GM21786 (cell line): ENCODE data around the gene TAS2R43.
"Not testable (repeated sequence)": the region's sequence is repeated elsewhere in the genome, so short reads cannot be mapped to it uniquely, and the experiment has no call there.

ENCODE experiments used
- ATAC-seq: cut with Tn5 transposase; IDR thresholded peaks from one replicate; pipeline ENCODE4 v1.9.1; 2021; ENCODE audit not compliant: unreplicated experiment

TAS2R43 gene, protein sequence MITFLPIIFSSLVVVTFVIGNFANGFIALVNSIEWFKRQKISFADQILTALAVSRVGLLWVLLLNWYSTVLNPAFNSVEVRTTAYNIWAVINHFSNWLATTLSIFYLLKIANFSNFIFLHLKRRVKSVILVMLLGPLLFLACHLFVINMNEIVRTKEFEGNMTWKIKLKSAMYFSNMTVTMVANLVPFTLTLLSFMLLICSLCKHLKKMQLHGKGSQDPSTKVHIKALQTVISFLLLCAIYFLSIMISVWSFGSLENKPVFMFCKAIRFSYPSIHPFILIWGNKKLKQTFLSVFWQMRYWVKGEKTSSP

DNA sequence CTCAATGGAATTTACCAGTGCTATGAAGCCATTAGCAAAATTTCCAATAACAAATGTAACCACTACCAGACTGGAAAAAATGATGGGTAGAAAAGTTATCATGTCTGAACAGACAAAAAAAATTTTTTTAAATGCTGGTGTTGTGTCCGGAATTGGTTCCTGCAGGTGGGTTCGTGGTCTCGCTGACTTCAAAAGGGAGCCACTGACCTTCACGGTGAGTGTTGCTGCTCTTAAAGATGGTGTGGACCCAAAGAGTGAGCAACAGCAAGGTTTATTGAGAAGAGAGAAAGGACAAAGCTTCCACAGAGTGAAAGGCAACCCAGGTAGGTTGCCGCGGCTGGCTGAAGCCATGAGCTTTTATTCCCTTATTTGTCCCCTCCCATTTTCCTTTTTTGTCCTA lies at the start of gene TAS2R43:
TAS2R43 (minus strand) TSS at position 186 of the 400 bp plus-strand sequence; CDS start at position 102, 84 bp downstream.
- ATAC-seq = no peak

DNA sequence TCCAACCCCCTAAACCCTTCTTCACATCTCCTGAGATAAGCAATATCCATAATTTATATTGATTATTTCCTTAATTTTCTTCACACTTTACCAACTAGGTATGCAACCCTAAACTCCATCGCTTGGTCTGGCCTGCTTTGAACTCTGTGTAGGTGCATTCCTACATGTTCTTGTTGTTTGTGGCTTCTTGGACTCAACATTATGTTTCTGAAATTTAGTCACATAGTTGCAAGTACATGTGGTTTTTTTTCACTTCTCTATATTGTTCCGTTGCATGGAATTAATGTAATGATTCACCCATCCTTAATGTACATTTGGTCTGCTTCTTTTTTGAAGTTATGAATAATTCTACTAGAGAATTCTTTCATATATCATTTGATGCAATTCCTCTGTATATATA lies 44.0 kb upstream of the TAS2R43 start:
- no peak for ATAC-seq

DNA sequence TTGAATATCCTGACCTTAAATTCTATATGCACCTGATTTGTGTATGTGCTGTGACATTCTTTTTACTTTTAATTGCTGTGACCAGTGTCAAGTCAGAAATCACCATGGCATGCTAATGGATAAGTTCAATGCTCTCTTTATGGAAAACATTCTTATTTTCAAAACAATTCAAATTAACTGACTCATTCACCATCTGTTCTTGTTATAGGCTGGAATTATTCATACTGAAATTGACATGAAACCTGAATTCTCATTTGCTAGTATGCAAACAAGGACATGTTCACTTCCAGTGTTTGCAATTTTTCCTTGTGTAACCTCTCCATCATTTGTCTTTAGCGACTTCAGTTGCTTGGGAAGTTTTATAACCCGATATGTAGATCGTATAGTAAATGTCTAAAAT lies 42.2 kb upstream of the TAS2R43 start, which contains the start of gene TAS2R30:
TAS2R30 (minus strand) TSS at position 340 of the 400 bp plus-strand sequence. CDS start 400 bp downstream, outside the sequence.
- no peak for ATAC-seq

DNA sequence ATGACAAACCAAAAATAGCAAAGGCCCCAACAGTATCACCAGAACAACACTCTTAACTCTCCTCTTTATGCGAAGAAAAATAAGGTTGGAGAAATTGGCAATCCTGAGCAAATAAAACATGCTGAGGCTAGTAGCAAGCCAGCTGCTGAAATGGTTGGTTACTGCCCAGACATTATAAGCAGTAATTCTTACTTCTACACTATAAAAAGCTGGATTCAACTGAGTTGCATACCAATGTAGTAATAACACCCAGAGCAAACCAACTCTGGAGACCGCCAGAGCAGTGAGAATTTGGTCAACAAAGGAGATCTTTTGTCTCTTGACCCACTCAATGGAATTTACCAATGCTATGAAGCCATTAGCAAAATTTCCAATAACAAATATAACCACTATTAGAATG lies 41.7 kb upstream of the TAS2R43 start:
- no peak for ATAC-seq

DNA sequence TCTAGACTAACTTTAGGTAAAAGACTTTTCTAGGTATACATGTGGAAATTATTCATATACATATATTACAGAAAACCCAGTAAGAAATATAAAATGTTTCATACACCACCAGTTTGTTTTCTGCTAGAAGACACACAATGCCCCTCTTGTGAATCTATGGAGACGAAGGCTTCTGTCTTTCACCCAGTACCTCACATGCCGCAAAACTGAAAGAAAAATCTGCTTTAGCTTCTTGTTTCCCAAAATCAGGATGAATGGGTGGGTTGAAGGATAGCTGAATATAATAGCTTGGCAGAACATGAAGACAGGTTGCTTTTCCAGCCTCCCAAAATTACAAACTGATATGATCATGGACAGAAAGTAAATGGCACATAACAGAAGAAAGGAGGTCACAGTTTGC lies 41.0 kb upstream of the TAS2R43 start:
- ATAC-seq = no peak

DNA sequence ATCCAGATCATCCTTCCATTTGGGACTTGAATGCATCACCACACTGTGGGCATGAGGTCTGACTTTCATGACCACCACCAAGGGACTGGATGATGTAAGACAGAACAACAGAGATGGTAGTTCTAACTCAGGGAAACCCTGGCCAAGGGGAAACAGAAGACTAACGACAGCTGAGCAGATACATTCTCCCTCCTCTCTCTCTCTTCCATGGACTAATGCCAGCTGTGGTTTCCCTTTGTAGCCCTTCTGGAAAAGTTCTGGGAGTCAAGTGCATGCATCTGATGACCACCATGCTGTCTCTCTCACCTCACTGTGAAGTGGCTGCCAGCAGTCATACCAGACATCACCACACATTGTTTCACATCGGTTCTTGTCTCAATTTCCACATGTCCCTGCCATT lies 38.9 kb upstream of the TAS2R43 start:
- no peak for ATAC-seq

DNA sequence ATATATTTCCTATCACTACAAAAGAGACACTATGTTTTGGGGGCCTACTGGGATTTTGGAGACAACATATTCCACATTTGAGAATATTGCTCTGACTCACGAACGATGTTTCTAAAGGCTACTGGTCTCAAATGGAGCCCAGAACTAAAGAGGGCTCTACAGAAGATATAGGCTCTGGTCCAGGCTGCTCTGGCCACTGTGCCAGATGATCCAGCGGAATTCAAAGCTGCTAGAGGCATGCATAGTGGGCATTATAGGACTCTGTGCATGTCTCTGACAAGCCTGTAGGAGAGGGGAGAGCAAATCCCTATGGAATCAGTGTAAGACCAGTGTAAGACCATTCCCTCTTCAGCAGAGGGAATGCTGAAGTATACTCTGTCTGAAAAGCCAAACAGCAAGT lies 38.3 kb upstream of the TAS2R43 start:
- no peak for ATAC-seq

DNA sequence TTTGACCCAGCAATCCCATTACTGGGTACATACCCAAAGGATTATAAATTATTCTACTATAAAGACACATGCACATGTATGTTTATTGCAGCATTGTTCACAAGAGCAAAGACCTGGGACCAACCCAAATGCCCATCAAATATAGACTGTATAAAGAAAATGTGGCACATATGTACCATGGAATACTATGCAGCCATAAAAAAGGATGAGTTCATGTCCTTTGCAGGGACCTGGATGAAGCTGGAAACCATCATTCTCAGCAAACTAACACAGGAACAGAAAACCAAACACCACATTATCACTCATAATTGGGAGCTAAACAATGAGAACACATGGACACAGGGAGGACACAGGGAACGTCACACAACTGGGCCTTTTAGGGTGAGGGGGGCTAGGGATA lies 22.0 kb upstream of the TAS2R43 start:
- not testable (repeated sequence) for ATAC-seq

DNA sequence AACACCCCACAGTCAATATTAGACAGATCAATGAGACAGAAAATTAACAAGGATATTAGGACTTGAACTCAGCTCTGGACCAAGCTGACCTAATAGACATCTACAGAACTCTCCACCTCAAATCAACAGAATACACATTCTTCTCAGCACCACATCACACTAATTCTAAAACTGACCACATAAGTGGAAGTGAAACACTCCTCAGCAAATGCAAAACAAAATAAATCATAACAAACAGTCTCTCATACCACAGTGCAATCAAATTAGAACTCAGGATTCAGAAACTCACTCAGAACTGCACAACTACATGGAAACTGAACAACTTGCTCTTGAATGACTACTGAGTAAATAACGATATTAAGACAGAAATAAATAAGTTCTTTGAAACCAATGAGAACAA lies 19.1 kb upstream of the TAS2R43 start:
- not testable (repeated sequence) for ATAC-seq

DNA sequence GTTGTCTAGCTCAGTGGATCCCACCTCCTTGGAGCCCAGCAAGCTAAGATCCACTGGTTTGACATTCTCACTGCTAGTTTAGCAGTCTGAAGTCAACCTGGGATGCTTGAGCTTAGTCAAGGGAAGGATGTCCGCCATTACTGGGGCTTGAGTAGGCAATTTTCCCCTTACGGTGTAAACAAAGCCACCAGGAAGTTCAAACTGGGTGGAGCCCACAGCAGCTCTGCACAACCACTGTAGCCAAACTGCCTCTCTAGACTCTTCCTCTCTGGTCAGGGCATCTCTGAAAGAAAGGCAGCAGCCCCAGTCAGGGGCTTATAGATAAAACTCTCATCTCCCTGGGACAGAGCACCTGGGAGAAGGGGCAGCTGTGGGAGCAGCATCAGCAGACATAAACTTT lies 16.7 kb upstream of the TAS2R43 start:
- ATAC-seq = no peak

DNA sequence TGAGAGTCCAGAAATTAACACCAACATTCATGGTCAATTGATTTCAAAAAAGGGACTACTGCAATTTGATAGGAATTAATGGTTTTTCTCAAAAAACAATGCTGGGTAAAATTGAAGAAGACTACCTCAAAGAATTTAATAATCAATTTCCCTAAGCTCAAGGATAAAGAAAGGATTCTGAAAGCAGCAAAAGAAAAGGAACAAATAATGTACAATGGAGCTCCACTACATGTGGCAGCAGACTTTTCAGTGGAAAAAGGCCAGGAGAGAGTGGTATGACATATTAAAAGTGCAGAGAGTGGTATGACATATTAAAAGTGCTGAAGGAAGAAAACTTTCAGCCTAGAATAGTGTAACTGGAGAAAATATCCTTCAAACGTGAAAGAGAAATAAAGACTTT lies 15.6 kb upstream of the TAS2R43 start:
- ATAC-seq = no peak

DNA sequence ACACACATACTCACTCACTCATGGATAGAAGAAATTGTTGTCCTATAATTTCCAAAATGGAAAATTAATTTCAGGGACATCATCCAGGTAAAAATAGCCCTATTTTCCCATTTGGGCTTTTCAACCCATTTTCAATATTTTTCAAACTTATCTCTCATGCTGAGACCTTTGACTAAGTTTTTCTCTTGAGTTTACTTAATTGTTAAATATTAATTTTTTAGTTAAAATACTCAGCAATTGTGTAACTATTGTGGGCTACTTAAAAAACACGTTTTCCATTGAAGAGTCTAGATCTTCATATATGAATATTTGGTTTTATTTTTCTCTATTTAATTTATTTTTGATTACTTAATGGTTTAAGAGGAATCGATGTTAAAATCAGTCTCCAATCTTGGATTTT lies 14.2 kb upstream of the TAS2R43 start:
- no peak for ATAC-seq

DNA sequence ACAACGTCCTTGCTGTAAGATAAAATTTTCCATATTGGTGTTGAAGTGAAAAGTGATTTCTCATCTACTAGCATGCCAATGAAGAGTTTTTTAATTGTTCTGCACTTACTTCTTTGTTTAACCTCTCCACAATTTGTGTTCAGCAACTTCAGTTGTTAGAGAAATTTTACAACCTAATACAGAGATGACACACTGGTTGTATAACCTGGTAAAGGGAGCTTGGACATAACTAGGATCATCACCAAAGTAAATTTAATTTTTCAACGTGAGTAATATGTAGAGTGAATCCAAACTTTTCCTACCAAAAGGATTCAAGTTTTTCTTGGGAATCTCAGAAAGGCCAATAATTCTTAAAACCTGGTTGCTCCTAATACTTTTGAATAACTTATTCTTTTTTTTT lies 13.4 kb upstream of the TAS2R43 start:
- no peak for ATAC-seq

DNA sequence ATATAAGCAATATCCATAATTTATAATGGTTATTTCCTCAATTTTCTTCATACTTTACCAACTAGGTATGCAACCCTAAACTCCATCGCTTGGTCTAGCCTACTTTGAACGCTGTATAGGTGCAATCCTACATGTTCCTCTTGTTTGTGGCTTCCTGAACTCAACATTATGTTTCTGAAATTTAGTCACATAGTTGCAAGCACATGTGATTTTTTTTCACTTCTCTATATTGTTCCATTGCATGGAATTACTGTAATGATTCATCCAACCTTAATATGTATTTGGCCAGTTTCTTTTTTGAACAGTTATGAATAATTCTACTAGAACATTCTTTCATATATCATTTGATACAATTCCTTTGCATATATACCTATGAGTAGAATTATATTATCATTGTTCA lies 2.8 kb upstream of the TAS2R43 start:
- peak; percentile 52 for ATAC-seq

DNA sequence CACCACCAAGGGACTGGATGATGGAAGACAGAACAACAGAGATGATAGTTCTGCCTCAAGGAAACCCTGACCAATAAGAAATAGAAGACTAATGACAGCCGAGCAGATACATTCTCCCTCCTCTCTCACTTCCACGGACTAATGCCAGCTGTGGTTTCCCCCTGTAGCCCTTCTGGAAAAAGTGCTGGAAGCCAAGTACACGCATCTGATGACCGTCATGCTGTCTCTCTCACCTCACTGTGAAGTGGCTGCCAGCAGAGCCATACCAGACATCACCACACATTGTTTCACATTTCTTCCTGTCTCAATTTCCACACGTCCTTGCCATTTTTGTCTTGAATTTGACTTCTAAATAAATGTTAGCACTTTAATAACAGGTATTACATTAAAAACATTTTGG lies 2.9 kb downstream of the TAS2R43 start:
- no peak for ATAC-seq

DNA sequence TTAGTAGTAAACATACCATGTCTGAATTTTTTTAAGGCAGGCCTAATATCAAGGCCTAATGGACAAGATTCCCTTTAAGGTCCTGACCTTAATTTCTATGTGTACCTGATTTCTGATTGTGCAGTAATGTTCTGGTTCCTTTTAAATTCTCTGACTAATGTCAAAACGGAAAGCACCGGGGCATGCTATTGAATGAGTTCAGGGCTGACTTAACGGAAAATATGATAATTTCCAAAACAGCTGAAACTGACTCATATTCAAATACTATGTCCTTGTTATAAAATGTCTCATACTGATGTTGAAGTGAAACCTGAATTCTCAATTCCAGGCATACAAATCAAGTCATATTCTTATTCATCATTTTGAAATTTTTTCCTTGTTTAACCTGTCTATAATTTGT lies 6.7 kb downstream of the TAS2R43 start:
- peak; percentile 73 for ATAC-seq

DNA sequence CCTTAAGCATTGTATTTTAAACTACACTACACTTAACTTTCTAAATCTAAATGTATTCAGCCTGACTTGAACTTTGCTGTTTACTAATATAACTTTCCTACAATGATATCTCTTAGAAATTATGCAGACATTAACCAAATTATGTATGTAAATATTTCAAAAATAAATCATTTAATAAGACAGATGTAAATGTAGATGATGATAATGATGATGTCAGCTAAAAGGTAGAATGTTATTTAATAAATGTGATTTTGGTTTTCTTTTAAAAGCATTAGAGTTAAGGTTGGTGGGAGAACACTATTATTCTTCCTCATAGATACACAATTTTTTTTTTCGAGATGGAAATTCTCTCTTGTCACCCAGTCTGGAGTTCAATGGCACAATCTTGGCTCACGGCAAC lies 10.1 kb downstream of the TAS2R43 start:
- ATAC-seq = no peak

DNA sequence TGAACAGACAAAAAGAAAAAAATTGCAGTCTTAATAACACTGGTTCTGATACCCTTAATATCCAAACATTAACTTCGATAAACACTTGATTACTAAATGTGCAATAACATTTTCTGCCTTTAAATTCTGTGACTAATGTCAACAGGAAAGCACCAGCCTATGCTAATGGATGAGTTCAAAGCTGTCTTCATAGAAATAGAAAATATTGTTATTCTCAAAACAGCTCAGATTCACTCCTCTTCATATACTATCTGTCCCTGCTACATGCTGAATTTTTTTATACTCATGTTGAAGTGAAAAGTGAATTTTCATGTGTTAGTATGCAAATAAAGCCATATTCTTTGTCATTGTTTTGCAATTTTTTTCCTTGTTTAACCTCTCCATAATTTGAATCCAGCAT lies 13.9 kb downstream of the TAS2R43 start:
- no peak for ATAC-seq

DNA sequence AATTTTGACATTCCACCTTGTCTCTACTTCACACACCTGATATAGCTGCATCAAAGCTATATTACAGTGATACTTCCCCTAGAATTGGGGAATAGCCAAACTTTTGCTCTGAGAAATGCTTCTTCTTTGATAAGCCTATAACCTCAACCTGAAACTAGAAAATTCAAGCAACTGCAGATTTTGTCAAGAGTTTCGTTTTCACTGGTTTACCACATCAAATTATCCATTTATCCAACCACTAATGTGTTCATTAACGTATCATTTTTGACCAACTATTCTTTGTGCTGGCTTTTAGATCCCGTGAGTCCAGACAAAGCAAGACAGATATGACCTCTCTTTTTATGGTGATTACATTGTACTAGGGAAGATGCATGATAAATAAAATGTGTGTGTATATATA lies 16.5 kb downstream of the TAS2R43 start:
- ATAC-seq = no peak

DNA sequence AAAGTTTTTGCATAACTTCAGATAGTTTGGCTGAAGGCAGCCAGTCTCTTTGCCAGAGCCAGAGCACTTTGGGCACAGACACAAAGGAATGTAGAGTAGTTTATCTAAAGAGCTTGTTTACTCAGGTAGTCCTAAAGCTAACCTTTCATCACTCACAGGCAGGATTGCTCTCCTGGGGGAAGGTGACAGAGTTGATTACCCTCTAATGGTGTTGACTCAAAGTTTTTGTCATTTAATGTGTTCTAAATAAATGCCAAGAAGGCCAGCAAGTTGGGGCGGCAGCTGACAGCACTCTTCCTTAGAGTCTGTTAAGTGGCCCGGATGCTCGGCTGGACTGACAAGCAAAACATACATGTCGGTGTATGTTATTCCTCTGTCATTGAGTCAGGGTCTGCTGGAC lies 20.7 kb downstream of the TAS2R43 start:
- no peak for ATAC-seq

DNA sequence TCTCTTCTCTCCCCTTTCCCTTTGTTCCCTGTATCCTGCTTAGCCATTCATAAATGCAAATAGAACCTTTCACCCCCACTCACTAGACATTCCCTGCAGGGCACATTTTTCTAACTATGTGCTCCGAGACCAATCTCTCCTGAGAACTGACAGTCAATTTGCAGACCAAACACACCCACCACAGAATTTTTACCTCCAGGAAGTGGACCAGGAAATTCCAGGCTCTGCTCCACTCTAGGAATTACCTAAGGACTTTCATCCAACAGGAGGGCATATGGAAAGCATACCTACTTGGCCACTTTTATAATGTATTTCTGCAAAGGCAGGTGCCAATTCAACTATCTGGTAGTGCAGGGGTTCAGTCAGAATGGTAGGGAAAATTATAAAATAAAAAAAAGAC lies 21.1 kb downstream of the TAS2R43 start:
- ATAC-seq = no peak

DNA sequence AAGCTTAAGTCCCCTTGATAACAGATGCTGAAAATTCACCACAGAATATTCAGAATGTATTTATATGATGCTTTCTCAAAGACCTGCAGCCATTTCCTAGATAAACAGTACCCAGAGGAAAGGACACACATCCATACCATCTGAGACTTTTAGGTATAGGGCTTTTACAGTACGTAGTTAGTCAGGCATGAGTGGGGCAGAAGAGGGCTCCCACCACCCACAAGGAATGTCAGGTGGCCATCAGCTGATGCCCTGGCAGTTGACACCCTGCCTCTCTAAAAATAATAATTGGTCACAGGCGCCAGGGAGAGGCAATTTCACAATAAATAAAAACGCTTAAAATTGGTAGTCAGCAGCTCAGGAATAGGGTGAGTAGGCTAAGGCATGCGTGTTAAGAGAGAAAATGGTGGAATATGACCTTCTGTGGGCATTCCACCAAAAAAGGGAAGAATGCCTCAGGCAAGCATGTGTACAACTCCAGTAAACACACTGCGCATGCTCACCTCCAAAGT lies 22.2 kb downstream of the TAS2R43 start:
- ATAC-seq = no peak

DNA sequence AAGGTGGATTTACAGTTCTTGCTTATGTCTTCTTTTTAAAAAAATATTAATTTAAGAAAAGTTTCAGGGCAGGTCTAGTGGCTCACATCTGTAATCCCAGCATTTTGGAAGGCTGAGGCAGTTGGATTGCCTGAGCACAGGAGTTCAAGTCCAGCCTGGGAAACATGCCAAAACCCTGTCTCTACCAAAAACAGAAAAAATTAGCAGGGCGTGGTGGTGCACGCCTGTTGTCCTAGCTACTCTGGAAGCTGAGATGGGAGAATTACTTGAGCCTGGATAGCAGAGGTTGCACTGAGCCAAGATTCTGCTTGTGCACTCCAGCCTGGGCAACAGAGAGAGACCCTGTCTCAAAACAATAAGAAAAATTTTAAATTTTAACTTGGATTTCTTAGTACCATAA lies 24.6 kb downstream of the TAS2R43 start:
- ATAC-seq = no peak
